ENCODE results near the gene OR4D1. TPM values are rescaled to one million over a fixed set of nuclear protein-coding genes. Genes with fewer than 3 reads are reported as not detected.
A peak's percentile ranks its signal among the peaks of the same experiment; 100 is the strongest.

OR4D1 gene
- total and polyA plus RNA-seq, 8 donors, result not detected

- FAIRE-seq, result no peak
- DNase-seq, result no peak
Measured at GRCh38 chr17:58113947-58114346, 34.2 kb upstream of the OR4D1 start.

GRCh38 chr17:58117382-58117781, 30.8 kb upstream of the OR4D1 start:
- Histone ChIP-seq H3K4me1 (no peaks in the 10 kb centered on the region), H3K36me3 (no peaks in the 10 kb centered on the region), H3K4me3 (no peak overlapping the region), H3K9me3 (no peaks in the 10 kb centered on the region), H3K27me3 (peaks cover 0 to 6% (median 0%) of the 10 kb centered on the region in 4 donors), H3K27ac (no peak overlapping the region)
- DNase-seq (no peak), FAIRE-seq (no peak), ATAC-seq (no peak)
- WGBS, 2 donors, result 82 to 92% methylated on average over 5 of the region's 5 CpGs
- no peak for TF ChIP-seq CTCF (IDR thresholded peaks at IDR 0.05)
- intact Hi-C loops (cut with DNase I), result loop anchor here in 2 of 3 donors (10.0 kb wide), 4 partner anchors 103 to 983 kb away; partner anchors contain the start of gene MRPS23 (in 1 of the 2)

More at GRCh38 chr17:58113947-58114346, 34.2 kb upstream of the OR4D1 start:
- no peak overlapping the region for H3K27ac ChIP-seq
- 53 to 63% methylated on average over 4 of the region's 4 CpGs for WGBS, 2 donors
- H3K4me3 ChIP-seq, result no peak overlapping the region
- H3K9me3 ChIP-seq, result no peaks in the 10 kb centered on the region
- TF ChIP-seq CTCF (IDR thresholded peaks at IDR 0.05), result no peak
- intact Hi-C loops (cut with DNase I), result loop anchor here in 2 of 3 donors (10.0 kb wide), 4 partner anchors 99 to 979 kb away; partner anchors contain the start of gene MRPS23 (in 1 of the 2)
- no peaks in the 10 kb centered on the region for H3K36me3 ChIP-seq
- no peaks in the 10 kb centered on the region for H3K4me1 ChIP-seq
- no peak for ATAC-seq
- H3K27me3 ChIP-seq, result no peaks in the 10 kb centered on the region

GRCh38 chr17:58119491-58119890, 28.7 kb upstream of the OR4D1 start:
- Histone ChIP-seq H3K36me3 (no peaks in the 10 kb centered on the region), H3K9me3 (no peaks in the 10 kb centered on the region), H3K4me3 (no peak overlapping the region), H3K27ac (no peak overlapping the region), H3K4me1 (no peaks in the 10 kb centered on the region), H3K27me3 (peaks cover 0 to 11% (median 0%) of the 10 kb centered on the region in 4 donors)
- TF ChIP-seq CTCF (IDR thresholded peaks at IDR 0.05), result no peak
- intact Hi-C loops (cut with DNase I), result loop anchor here in 2 of 3 donors (10.0 kb wide), 4 partner anchors 105 to 985 kb away; partner anchors contain the start of gene MRPS23 (in 1 of the 2)
- 47 to 48% methylated on average over 3 of the region's 3 CpGs for WGBS, 2 donors
- FAIRE-seq (no peak), ATAC-seq (no peak), DNase-seq (no peak)

- intact Hi-C loops (cut with DNase I), result no loop called here
- ATAC-seq, result peak; percentile 41 to 88 (median 62)
- DNase-seq, result peak in 3 of 6 donors; percentile 10 to 57 (median 29)
- Histone ChIP-seq H3K4me1 (no peaks in the 10 kb centered on the region), H3K4me3 (no peak overlapping the region), H3K9me3 (no peaks in the 10 kb centered on the region), H3K27me3 (peaks cover 0 to 11% (median 0%) of the 10 kb centered on the region in 4 donors), H3K27ac (no peak overlapping the region), H3K36me3 (no peaks in the 10 kb centered on the region)
- no peak for FAIRE-seq
- WGBS, 2 donors, result 18 to 22% methylated on average over 7 of the region's 7 CpGs
- no peak for TF ChIP-seq CTCF (IDR thresholded peaks at IDR 0.05)
Measured at GRCh38 chr17:58120195-58120822, 27.9 kb upstream of the OR4D1 start.

GRCh38 chr17:58121925-58122324, 26.3 kb upstream of the OR4D1 start:
- Histone ChIP-seq H3K4me3 (no peak overlapping the region), H3K27me3 (peaks cover 0 to 11% (median 0%) of the 10 kb centered on the region in 4 donors), H3K4me1 (no peaks in the 10 kb centered on the region), H3K9me3 (no peaks in the 10 kb centered on the region), H3K36me3 (no peaks in the 10 kb centered on the region), H3K27ac (no peak overlapping the region)
- no peak for TF ChIP-seq CTCF (IDR thresholded peaks at IDR 0.05)
- no peak for FAIRE-seq
- intact Hi-C loops (cut with DNase I), result no loop called here
- no peak for DNase-seq
- no peak for ATAC-seq
- WGBS, 2 donors, result 51 to 54% methylated on average over 4 to 5 of the region's 5 CpGs

Data from pancreas (tissue), 10 donors.